Small intestine (tissue), 7 donors: ENCODE data around the gene MME. TPM values are rescaled to one million over a fixed set of nuclear protein-coding genes. Genes with fewer than 3 reads are reported as not detected.
A peak's percentile ranks its signal among the peaks of the same experiment; 100 is the strongest.

Experiments
- DNase-seq, 2 donors: peaks; one replicate each; pipeline versions ENCODE4 v3.0.0 to v3.0.0-alpha.2; 2013
- FAIRE-seq: peaks from 2 replicates; lab custom pipeline; 2012; peaks lifted over from hg19 to GRCh38; lab: Jason Lieb, UNC
- H3K27ac ChIP-seq, 3 donors: one replicate each; pipeline ENCODE4 v1.5.1; 2013; ENCODE audit warnings: low read length in 2 of 3, mild to moderate bottlenecking in 2 of 3, control low read depth in 1 of 3, inconsistent platforms in 1 of 3, low read depth in 1 of 3, moderate library complexity in 1 of 3
- H3K27me3 ChIP-seq, 3 donors: one replicate each; pipeline ENCODE4 v1.6.1; 2013; ENCODE audit warnings: low read length in 3 of 3, inconsistent platforms in 1 of 3; ENCODE audit not compliant: control insufficient read depth in 3 of 3, insufficient read depth in 3 of 3
- H3K36me3 ChIP-seq, 3 donors: one replicate each; pipeline ENCODE4 v1.6.1; 2013; ENCODE audit warnings: low read length in 3 of 3, inconsistent platforms in 1 of 3, low read depth in 1 of 3, mild to moderate bottlenecking in 1 of 3, moderate library complexity in 1 of 3; ENCODE audit not compliant: control insufficient read depth in 3 of 3, insufficient read depth in 2 of 3
- H3K4me1 ChIP-seq, 3 donors: one replicate each; pipeline ENCODE4 v1.6.1; 2013; ENCODE audit warnings: low read length in 2 of 3, inconsistent platforms in 1 of 3, low read depth in 1 of 3, mild to moderate bottlenecking in 1 of 3, moderate library complexity in 1 of 3; ENCODE audit not compliant: control insufficient read depth in 3 of 3, insufficient read depth in 2 of 3
- H3K4me3 ChIP-seq, 3 donors: one replicate each; pipeline ENCODE4 v1.5.1; 2013; ENCODE audit warnings: low read length in 3 of 3, control low read depth in 1 of 3, inconsistent platforms in 1 of 3, low read depth in 1 of 3, mild to moderate bottlenecking in 1 of 3, moderate library complexity in 1 of 3
- H3K9me3 ChIP-seq, 2 donors: one replicate each; pipeline ENCODE4 v1.6.1; 2013; ENCODE audit warnings: low read depth in 1 of 2, low read length in 1 of 2; ENCODE audit not compliant: control insufficient read depth in 2 of 2, insufficient read depth in 1 of 2
- WGBS, 3 donors: extraction: QIAGEN DNeasy Blood & Tissue Kit; methylation state at CpG; one replicate each; pipeline ENCODE4 v1.1.7; 2013; 5-methylcytosine and 5-hydroxymethylcytosine counted together
- polyA plus RNA-seq, 4 donors: library from polyadenylated mRNA; stranded (reverse) in 3 of 4; unstranded in 1 of 4; fragments of 200-250 nt in 3 of 4; fragments of 120-200 nt in 1 of 4; gene quantifications; one replicate each; pipeline versions ENCODE4 v1.2.1 to v1.2.3, GENCODE V29; 2013
- donor health status: healthy with polysubstance abuse.
- donor health status: control.
- donor health status: control.
- donor health status: Bipolar disorder and iron deficiency.
- donor health status: healthy.

Gene MME
- polyA plus RNA-seq, 4 donors: 62.1 to 206 (median 132) TPM

DNA sequence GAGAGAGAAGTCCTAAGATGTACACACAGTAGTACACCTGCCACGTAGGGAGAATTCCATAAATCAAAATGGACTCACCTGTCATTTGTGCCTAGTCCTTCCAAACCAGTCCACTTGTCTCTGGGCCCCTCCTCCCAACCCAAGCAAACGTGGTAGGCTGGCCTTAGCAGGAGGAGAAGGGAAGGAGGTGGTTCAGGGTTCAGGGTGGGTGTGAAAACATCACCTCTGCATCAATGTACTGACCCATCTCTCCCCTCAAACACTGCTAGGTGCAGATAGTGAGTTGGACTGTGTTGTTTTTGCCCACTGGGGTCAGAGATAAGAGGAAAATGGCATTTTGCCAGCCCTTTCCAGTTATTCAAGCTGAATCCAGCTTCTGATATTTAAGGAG lies 99.3 kb downstream of the MME start:
- Histone ChIP-seq H3K4me1 (peaks cover 0 to 13% (median 0%) of the 10 kb centered on the region in 3 donors), H3K4me3 (no peak overlapping the region), H3K27ac (no peak overlapping the region), H3K36me3 (peaks cover 0 to 9% (median 4%) of the 10 kb centered on the region in 3 donors), H3K27me3 (no peaks in the 10 kb centered on the region), H3K9me3 (no peaks in the 10 kb centered on the region)
- FAIRE-seq: no peak
- DNase-seq: no peak
- 19 to 55% (median 32%) methylated on average over 2 of the region's 2 CpGs for WGBS, 3 donors

DNA sequence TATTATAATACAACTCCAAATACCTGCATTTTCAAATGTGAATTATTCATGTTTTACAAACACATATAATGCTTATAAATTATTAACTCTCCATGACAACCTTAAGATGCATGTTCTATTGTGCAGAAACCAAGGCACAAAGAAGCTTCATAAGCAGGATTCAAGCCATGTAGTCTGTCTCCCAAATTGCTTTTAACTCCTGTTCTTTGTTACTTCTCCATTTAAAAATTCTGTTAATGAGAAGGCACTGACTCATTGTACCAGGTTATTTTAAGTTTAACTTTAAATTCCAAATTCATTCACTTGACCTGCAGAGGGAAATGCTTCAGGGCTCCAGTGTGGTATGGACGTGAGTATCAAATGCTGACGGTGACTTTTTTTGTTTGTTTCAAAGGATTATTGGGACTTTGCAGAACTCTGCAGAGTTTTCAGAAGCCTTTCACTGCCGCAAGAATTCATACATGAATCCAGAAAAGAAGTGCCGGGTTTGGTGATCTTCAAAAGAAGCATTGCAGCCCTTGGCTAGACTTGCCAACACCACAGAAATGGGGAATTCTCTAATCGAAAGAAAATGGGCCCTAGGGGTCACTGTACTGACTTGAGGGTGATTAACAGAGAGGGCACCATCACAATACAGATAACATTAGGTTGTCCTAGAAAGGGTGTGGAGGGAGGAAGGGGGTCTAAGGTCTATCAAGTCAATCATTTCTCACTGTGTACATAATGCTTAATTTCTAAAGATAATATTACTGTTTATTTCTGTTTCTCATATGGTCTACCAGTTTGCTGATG lies 100.0 kb downstream of the MME start:
- peaks cover 0 to 13% (median 0%) of the 10 kb centered on the region in 3 donors for H3K4me1 ChIP-seq
- WGBS, 3 donors: 85 to 87% (median 85%) methylated on average over 5 of the region's 5 CpGs
- FAIRE-seq: no peak
- no peak overlapping the region for H3K27ac ChIP-seq
- H3K4me3 ChIP-seq: no peak overlapping the region
- H3K27me3 ChIP-seq: no peaks in the 10 kb centered on the region
- no peaks in the 10 kb centered on the region for H3K9me3 ChIP-seq
- H3K36me3 ChIP-seq: peaks cover 0 to 9% (median 4%) of the 10 kb centered on the region in 3 donors
- no peak for DNase-seq

DNA sequence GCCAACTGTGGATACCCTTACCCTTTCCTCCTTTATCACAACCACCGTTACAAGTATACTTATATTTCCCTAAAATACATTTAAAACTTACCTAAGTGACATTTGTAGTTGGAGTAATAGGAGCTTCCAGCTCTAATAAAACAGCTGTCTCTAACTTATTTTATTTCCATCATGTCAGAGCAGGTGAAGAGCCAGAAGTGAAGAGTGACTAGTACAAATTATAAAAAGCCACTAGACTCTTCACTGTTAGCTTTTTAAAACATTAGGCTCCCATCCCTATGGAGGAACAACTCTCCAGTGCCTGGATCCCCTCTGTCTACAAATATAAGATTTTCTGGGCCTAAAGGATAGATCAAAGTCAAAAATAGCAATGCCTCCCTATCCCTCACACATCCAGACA lies 102.3 kb downstream of the MME start:
- FAIRE-seq (no peak), DNase-seq (no peak)
- H3K4me3 ChIP-seq: no peak overlapping the region
- H3K27me3 ChIP-seq: no peaks in the 10 kb centered on the region
- H3K27ac ChIP-seq: no peak overlapping the region
- no peaks in the 10 kb centered on the region for H3K9me3 ChIP-seq
- H3K36me3 ChIP-seq: peaks cover 0 to 4% (median 3%) of the 10 kb centered on the region in 3 donors
- H3K4me1 ChIP-seq: peaks cover 0 to 11% (median 0%) of the 10 kb centered on the region in 3 donors
- WGBS, 3 donors: 72 to 90% (median 87%) methylated on average over 1 of the region's 1 CpG

- FAIRE-seq: no peak
Measured at GRCh38 chr3:155184011-155184410, 103.9 kb downstream of the MME start.

DNA sequence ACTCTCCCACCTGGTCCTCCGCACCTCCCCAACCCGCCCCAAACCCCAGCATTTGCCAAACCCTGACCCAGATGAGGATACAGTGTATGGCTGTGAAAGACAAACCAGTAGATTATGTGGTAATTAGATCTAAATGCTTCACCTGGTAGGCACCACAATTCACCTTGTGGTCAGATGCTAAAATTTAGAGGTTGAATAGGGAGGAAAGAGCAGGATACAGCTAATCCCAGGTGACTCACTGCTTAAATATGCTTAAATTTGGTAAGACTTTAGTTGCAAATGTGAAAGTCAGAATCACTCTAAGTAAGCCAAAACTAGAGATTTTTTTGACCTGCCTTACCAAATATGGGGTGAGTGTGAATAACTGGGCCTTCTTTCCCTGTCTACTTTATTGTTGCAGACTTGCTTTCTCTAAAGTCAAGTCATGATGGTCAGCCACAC lies 105.5 kb downstream of the MME start:
- no peak overlapping the region for H3K27ac ChIP-seq
- FAIRE-seq: no peak
- DNase-seq: no peak
- H3K9me3 ChIP-seq: no peaks in the 10 kb centered on the region
- H3K36me3 ChIP-seq: no peaks in the 10 kb centered on the region
- WGBS, 3 donors: 92 to 98% (median 97%) methylated on average over 2 of the region's 2 CpGs
- H3K4me1 ChIP-seq: peaks cover 0 to 6% (median 0%) of the 10 kb centered on the region in 3 donors
- no peak overlapping the region for H3K4me3 ChIP-seq
- H3K27me3 ChIP-seq: no peaks in the 10 kb centered on the region

More at GRCh38 chr3:155184011-155184410, 103.9 kb downstream of the MME start:
- Histone ChIP-seq H3K4me3 (no peak overlapping the region), H3K9me3 (no peaks in the 10 kb centered on the region), H3K27ac (no peak overlapping the region), H3K27me3 (no peaks in the 10 kb centered on the region), H3K4me1 (peaks cover 0 to 7% (median 0%) of the 10 kb centered on the region in 3 donors), H3K36me3 (peaks cover 0 to 3% (median 0%) of the 10 kb centered on the region in 3 donors)
- 39 to 69% (median 41%) methylated on average over 1 of the region's 1 CpG for WGBS, 3 donors
- DNase-seq: no peak

- H3K27ac ChIP-seq: no peak overlapping the region
- H3K4me3 ChIP-seq: no peak overlapping the region
- DNase-seq: no peak
- peaks cover 0 to 3% of the 10 kb centered on the region in 2 donors for H3K9me3 ChIP-seq
- no peaks in the 10 kb centered on the region for H3K27me3 ChIP-seq
- WGBS, 3 donors: 77 to 89% (median 86%) methylated on average over 2 of the region's 2 CpGs
- no peak for FAIRE-seq
- peaks cover 0 to 12% (median 0%) of the 10 kb centered on the region in 3 donors for H3K4me1 ChIP-seq
- no peaks in the 10 kb centered on the region for H3K36me3 ChIP-seq
Measured at GRCh38 chr3:155188031-155188430, 107.9 kb downstream of the MME start.

- Histone ChIP-seq H3K9me3 (peaks cover 0 to 3% of the 10 kb centered on the region in 2 donors), H3K27ac (no peak overlapping the region), H3K36me3 (no peaks in the 10 kb centered on the region), H3K4me3 (no peak overlapping the region), H3K27me3 (no peaks in the 10 kb centered on the region), H3K4me1 (peaks cover 0 to 12% (median 0%) of the 10 kb centered on the region in 3 donors)
- 81 to 85% (median 85%) methylated on average over 4 of the region's 4 CpGs for WGBS, 3 donors
- DNase-seq (peak in 1 of 2 donors; percentile 25), FAIRE-seq (no peak)
Measured at GRCh38 chr3:155189478-155189877, 109.4 kb downstream of the MME start.

GRCh38 chr3:155190691-155191090 lies 110.6 kb downstream of the MME start:
- DNase-seq (peak; percentile 51 to 60), FAIRE-seq (no peak)
- H3K4me3 ChIP-seq: no peak overlapping the region
- H3K9me3 ChIP-seq: peaks cover 0 to 3% of the 10 kb centered on the region in 2 donors
- H3K27ac ChIP-seq: peak overlapping the region in 1 of 3 donors; percentile 36
- H3K36me3 ChIP-seq: no peaks in the 10 kb centered on the region
- H3K4me1 ChIP-seq: peaks cover 0 to 12% (median 0%) of the 10 kb centered on the region in 3 donors
- no peaks in the 10 kb centered on the region for H3K27me3 ChIP-seq
